Mammary epithelial cell (primary cell): Measurements from ENCODE around the gene TLCD5.

Source experiments
- EZH2 ChIP-seq: IDR thresholded peaks from 2 replicates; pipeline ENCODE4 v1.6.1; 2012; ENCODE audit warnings: low read length, inconsistent platforms, borderline replicate concordance
- TF ChIP-seq, protein P1 (sequence below), 2 donors: IDR thresholded peaks in 1 of 2; conservative IDR thresholded peaks in 1 of 2; 2 replicates each; pipeline ENCODE4 v1.5.1; 2011 to 2012; ENCODE audit warnings: inconsistent platforms in 2 of 2, low read length in 2 of 2, mild to moderate bottlenecking in 2 of 2, control low read depth in 1 of 2, low read depth in 1 of 2; ENCODE audit not compliant: insufficient read depth in 1 of 2; ENCODE audit errors: extremely low read depth in 1 of 2

DNA sequence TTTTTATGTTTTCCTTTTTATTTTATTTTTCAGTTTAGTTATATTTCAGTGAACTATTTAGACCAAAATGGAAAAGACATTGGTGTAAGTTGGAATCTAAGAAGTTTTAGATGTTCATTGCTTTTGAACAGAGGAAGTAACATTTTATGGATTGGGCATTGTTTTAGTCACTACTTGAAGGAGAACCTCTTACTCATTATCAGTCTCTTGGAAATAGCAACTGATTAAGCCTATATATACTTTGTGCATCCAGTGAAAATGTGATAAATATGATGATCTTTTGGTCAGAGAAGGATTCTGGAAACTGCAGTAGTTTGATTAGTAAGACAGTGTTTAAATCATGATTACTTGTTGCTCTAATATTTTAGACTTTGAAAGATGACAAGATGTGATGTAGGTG lies 25.5 kb downstream of the TLCD5 start:
- TF ChIP-seq, protein P1, sequence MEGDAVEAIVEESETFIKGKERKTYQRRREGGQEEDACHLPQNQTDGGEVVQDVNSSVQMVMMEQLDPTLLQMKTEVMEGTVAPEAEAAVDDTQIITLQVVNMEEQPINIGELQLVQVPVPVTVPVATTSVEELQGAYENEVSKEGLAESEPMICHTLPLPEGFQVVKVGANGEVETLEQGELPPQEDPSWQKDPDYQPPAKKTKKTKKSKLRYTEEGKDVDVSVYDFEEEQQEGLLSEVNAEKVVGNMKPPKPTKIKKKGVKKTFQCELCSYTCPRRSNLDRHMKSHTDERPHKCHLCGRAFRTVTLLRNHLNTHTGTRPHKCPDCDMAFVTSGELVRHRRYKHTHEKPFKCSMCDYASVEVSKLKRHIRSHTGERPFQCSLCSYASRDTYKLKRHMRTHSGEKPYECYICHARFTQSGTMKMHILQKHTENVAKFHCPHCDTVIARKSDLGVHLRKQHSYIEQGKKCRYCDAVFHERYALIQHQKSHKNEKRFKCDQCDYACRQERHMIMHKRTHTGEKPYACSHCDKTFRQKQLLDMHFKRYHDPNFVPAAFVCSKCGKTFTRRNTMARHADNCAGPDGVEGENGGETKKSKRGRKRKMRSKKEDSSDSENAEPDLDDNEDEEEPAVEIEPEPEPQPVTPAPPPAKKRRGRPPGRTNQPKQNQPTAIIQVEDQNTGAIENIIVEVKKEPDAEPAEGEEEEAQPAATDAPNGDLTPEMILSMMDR (conservative IDR thresholded peaks at IDR 0.05 in 1 of 2, IDR thresholded peaks at IDR 0.05 in 1 of 2; ENCODE audit: extremely low read depth in 1 of 2, insufficient read depth in 1 of 2, low read depth in 1 of 2, low read length in 2 of 2) = no peak
- TF ChIP-seq EZH2 = no peak
